ENCODE data around the gene BMF.
"Not testable (repeated sequence)": the region's sequence is repeated elsewhere in the genome, so short reads cannot be mapped to it uniquely, and the experiment has no call there.

The BMF gene

GRCh38 chr15:40128766-40129660 lies 20.3 kb upstream of the BMF start:
- no peak for DNase-seq (ENCODE audit: low spot score)

- no peak for DNase-seq (ENCODE audit: low spot score)
These were observed 17.3 kb upstream of the BMF start for GRCh38 chr15:40125950-40126349.

- DNase-seq (ENCODE audit: low spot score), result not testable (repeated sequence)
These were observed 16.2 kb upstream of the BMF start for GRCh38 chr15:40124807-40125285.

- not testable (repeated sequence) for DNase-seq (ENCODE audit: low spot score)
These were observed 15.7 kb upstream of the BMF start for GRCh38 chr15:40124333-40124732.

- not testable (repeated sequence) for DNase-seq (ENCODE audit: low spot score)
These were observed 15.2 kb upstream of the BMF start for GRCh38 chr15:40123863-40124262.

- not testable (repeated sequence) for DNase-seq (ENCODE audit: low spot score)
These were observed 14.3 kb upstream of the BMF start for GRCh38 chr15:40122989-40123388.

- no peak for DNase-seq (ENCODE audit: low spot score)
These were observed 13.4 kb upstream of the BMF start for GRCh38 chr15:40121911-40122638.

GRCh38 chr15:40118473-40118872 lies 9.8 kb upstream of the BMF start:
- DNase-seq (ENCODE audit: low spot score), result no peak

GRCh38 chr15:40115670-40116093 lies 7.0 kb upstream of the BMF start:
- DNase-seq (ENCODE audit: low spot score), result peak; percentile 73

GRCh38 chr15:40115106-40115505 lies 6.4 kb upstream of the BMF start:
- DNase-seq (ENCODE audit: low spot score), result not testable (repeated sequence)

- DNase-seq (ENCODE audit: low spot score), result no peak
These were observed 5.5 kb upstream of the BMF start for GRCh38 chr15:40114218-40114617.

GRCh38 chr15:40112789-40113188 lies 4.1 kb upstream of the BMF start:
- DNase-seq (ENCODE audit: low spot score), result no peak

GRCh38 chr15:40111888-40112287 lies 3.2 kb upstream of the BMF start:
- no peak for DNase-seq (ENCODE audit: low spot score)

GRCh38 chr15:40110866-40111550 lies 2.3 kb upstream of the BMF start:
- DNase-seq (ENCODE audit: low spot score), result no peak

- DNase-seq (ENCODE audit: low spot score), result peak; percentile 60
These were observed 421 bp downstream of the BMF start for GRCh38 chr15:40108061-40108854.

GRCh38 chr15:40106203-40107161 lies 2.2 kb downstream of the BMF start:
- peak; percentile 63 for DNase-seq (ENCODE audit: low spot score)

- DNase-seq (ENCODE audit: low spot score), result no peak
These were observed 3.0 kb downstream of the BMF start for GRCh38 chr15:40105517-40106202.

GRCh38 chr15:40104865-40105516 lies 3.7 kb downstream of the BMF start:
- peak; percentile 80 for DNase-seq (ENCODE audit: low spot score)

- DNase-seq (ENCODE audit: low spot score), result no peak
These were observed 4.3 kb downstream of the BMF start for GRCh38 chr15:40104296-40104864.
